ENCODE results near the gene ANGEL1. TPM values are rescaled to one million over a fixed set of nuclear protein-coding genes. Genes with fewer than 3 reads are reported as not detected.

ANGEL1 gene
- polyA plus RNA-seq, 1 of the 3 experiments (the other 2 are of a cell fraction), result 14.1 TPM

DNA sequence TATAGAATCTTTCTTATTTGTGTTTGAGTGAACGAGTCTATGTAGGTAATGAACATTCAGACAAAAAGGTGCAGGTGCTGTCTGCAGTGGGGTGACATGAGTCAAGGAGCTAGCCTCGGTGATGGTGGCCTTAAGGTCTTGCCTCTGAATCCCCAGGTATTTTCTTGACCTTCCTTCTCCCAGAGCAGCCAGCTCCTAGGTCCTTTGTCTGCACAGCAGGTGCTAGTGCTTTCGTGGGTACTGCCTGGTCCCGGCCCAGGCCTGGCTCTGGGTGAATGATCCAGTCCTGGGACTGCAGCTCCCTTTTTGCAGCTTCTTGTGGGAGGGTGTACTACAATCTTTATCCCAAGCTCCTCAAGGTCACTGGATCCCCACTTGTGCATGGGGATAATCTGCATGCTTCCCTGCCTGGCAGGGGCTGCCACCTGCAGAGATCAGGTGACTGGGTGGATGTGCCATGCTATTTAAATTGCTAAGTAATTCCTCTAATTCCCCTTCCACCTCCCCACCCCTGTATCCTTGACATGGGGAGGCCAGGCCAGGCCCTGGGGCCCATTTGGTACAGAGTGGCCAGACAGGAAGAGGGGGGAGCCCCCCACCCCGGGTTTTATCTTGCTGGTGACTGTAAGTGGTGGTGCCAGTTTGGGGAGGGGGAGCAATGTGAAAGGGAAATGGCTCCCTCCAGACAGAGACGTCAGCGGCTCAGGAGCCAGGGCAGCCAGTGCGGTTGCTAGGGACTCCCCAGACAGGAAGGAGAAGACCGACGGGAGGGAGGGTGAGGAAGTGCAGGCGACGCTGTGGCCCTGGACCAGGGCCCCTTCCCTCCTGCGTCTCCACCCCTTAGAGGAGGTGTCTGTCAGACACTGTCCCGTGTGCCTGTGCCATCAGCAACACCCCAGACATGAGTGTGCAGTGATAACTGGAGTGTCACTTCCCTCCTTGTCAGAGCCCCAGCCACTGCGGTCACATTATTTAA, 44.7 kb downstream of the ANGEL1 start (continued):
- no peak for TF ChIP-seq TAF1 (IDR thresholded peaks at IDR 0.05; ENCODE audit: borderline replicate concordance, low read depth, low read length)

DNA sequence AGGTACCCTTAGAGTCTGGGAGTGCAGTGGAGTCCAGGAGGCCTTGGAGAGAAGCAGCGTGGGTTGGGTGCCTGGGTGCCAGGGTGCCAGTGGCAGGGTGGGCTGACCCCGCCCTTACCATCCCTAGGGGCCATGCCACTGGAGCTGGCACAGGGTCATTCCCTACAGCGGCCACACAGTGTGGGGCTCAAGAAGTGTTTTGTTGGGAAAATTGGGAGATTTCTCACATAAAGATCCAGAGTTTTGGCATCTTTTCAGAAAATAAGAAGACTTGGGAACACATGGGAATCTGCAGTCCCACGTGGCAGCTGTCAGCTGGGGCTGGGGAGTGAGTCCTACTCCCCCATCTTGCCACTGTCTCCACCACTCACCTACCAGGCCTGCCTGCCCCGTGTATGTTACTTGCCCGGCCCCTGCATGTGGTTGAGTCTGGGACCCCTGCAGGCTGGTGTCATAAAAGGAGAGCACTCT, 47.2 kb downstream of the ANGEL1 start:
- peaks cover 2% of the 10 kb centered on the region for H3F3A ChIP-seq (replicated peaks; ENCODE audit: insufficient read depth)
- DNase-seq, result no peak
- H2AFZ ChIP-seq (ENCODE audit: low read depth), result no peak overlapping the region
- H3K4me1 ChIP-seq (ENCODE audit: control insufficient read depth in 1 of 2, insufficient read depth in 2 of 2, low read depth in 1 of 2, low read length in 1 of 2), result peaks cover 0 to 43% of the 10 kb centered on the region in 2 experiments; a peak in 1 of 4 replicates
- H3K79me2 ChIP-seq (ENCODE audit: insufficient read depth), result no peaks in the 10 kb centered on the region
- no peak overlapping the region for H3K4me2 ChIP-seq
- no peak overlapping the region for H3K9ac ChIP-seq
- no peaks in the 10 kb centered on the region for H3K9me3 ChIP-seq
- no peaks in the 10 kb centered on the region for H4K20me1 ChIP-seq (ENCODE audit: insufficient read depth)
- ChIA-PET CTCF (interaction anchor here (0.8 to 1.5 kb wide), 3 partner anchors 20 to 55 kb away, joined by 3 to 5 read pairs (median 3); no protein-coding TSS in a partner anchor), POLR2A (no interaction called here)
- no peak overlapping the region for H3K4me3 ChIP-seq (ENCODE audit: low read depth in 2 of 2, low read length in 1 of 2)
- no peaks in the 10 kb centered on the region for H3K9me2 ChIP-seq
- no peaks in the 10 kb centered on the region for H3K36me3 ChIP-seq (replicated peaks in 1 of 2; ENCODE audit: control insufficient read depth in 1 of 2, insufficient read depth in 2 of 2, low read length in 1 of 2)
- no peak for TF ChIP-seq MEF2A (IDR thresholded peaks at IDR 0.05; ENCODE audit: borderline replicate concordance, low read depth)
- TF ChIP-seq RFX5 (IDR thresholded peaks at IDR 0.05; ENCODE audit: low read length), result no peak
- TF ChIP-seq RCOR1 (IDR thresholded peaks at IDR 0.05; ENCODE audit: low read length), result no peak
- TF ChIP-seq, protein P1, sequence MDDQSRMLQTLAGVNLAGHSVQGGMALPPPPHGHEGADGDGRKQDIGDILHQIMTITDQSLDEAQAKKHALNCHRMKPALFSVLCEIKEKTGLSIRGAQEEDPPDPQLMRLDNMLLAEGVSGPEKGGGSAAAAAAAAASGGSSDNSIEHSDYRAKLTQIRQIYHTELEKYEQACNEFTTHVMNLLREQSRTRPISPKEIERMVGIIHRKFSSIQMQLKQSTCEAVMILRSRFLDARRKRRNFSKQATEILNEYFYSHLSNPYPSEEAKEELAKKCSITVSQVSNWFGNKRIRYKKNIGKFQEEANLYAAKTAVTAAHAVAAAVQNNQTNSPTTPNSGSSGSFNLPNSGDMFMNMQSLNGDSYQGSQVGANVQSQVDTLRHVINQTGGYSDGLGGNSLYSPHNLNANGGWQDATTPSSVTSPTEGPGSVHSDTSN (IDR thresholded peaks at IDR 0.05), result no peak
- no peak for TF ChIP-seq FOSL2 (IDR thresholded peaks at IDR 0.05; ENCODE audit: borderline replicate concordance, low read depth)
- TF ChIP-seq EP300 (IDR thresholded peaks at IDR 0.05; ENCODE audit: borderline replicate concordance in 1 of 2, low read depth in 1 of 2, low read length in 1 of 2), result no peak
- no peak for TF ChIP-seq GABPA (IDR thresholded peaks at IDR 0.05; ENCODE audit: low read depth)
- no peak for TF ChIP-seq TCF12 (IDR thresholded peaks at IDR 0.05)
- no peak for TF ChIP-seq GATA2 (CRISPR knock-in tag; IDR thresholded peaks at IDR 0.05)
- no peak for TF ChIP-seq USF1 (IDR thresholded peaks at IDR 0.05; ENCODE audit: borderline replicate concordance, low read depth)
- TF ChIP-seq FOXJ3 (CRISPR knock-in tag; IDR thresholded peaks at IDR 0.05), result no peak
- no peak for TF ChIP-seq ZBTB33 (IDR thresholded peaks at IDR 0.05; ENCODE audit: borderline replicate concordance, low read depth)
- TF ChIP-seq YY1 (IDR thresholded peaks at IDR 0.05; ENCODE audit: low read depth), result no peak
- no peak for TF ChIP-seq RXRA (IDR thresholded peaks at IDR 0.05; ENCODE audit: borderline replicate concordance, low read depth)
- no peak for TF ChIP-seq NRF1 (IDR thresholded peaks at IDR 0.05; ENCODE audit: low read depth, low read length)
- no peak for TF ChIP-seq RAD21 (IDR thresholded peaks at IDR 0.05; ENCODE audit: low read length)
- no peak for TF ChIP-seq SMC3 (IDR thresholded peaks at IDR 0.05; ENCODE audit: low read depth, low read length)
- WGBS (ENCODE audit: low lambda C conversion rate), result 82% methylated on average over 5 of the region's 6 CpGs
- no peaks in the 10 kb centered on the region for H3K27me3 ChIP-seq (ENCODE audit: insufficient read depth)
- no peak overlapping the region for H3K27ac ChIP-seq (ENCODE audit: low read depth in 2 of 2, low read length in 1 of 2)

Data from SK-N-SH (cell line).